Effector memory CD4-positive, alpha-beta T cell (primary cell): ENCODE results near the gene CPSF7.
A peak's percentile ranks its signal among the peaks of the same experiment; 100 is the strongest.
"Not testable (repeated sequence)": the region's sequence is repeated elsewhere in the genome, so short reads cannot be mapped to it uniquely, and the experiment has no call there.

Source experiments
- DNase-seq, 3 donors: peaks; one replicate each; pipeline ENCODE4 v3.0.0-alpha.2; 2020
- H3K27ac ChIP-seq: 2 replicates; pipeline ENCODE4 v1.7.0; 2013; ENCODE audit warnings: mild to moderate bottlenecking, low read length, moderate library complexity; ENCODE audit not compliant: insufficient read depth, poor library complexity, severe bottlenecking
- H3K27me3 ChIP-seq: replicated peaks from 2 replicates; pipeline ENCODE4 v1.7.0; 2013; ENCODE audit warnings: mild to moderate bottlenecking, low read length; ENCODE audit not compliant: insufficient read depth, control insufficient read depth, poor library complexity, severe bottlenecking
- H3K36me3 ChIP-seq: 2 replicates; pipeline ENCODE4 v1.7.0; 2013; ENCODE audit warnings: mild to moderate bottlenecking, low read length, moderate library complexity; ENCODE audit not compliant: control insufficient read depth, insufficient read depth
- H3K4me1 ChIP-seq: 2 replicates; pipeline ENCODE4 v1.7.0; 2013; ENCODE audit warnings: low read length, mild to moderate bottlenecking; ENCODE audit not compliant: control insufficient read depth, insufficient read depth, poor library complexity, severe bottlenecking
- H3K4me3 ChIP-seq: 2 replicates; pipeline ENCODE4 v1.7.0; 2013; ENCODE audit warnings: low read length, low read depth, mild to moderate bottlenecking; ENCODE audit not compliant: insufficient read depth, poor library complexity, severe bottlenecking
- H3K9me3 ChIP-seq: 2 replicates; pipeline ENCODE4 v1.7.0; 2013; ENCODE audit warnings: mild to moderate bottlenecking, low read length, moderate library complexity; ENCODE audit not compliant: control insufficient read depth

The CPSF7 gene

DNA sequence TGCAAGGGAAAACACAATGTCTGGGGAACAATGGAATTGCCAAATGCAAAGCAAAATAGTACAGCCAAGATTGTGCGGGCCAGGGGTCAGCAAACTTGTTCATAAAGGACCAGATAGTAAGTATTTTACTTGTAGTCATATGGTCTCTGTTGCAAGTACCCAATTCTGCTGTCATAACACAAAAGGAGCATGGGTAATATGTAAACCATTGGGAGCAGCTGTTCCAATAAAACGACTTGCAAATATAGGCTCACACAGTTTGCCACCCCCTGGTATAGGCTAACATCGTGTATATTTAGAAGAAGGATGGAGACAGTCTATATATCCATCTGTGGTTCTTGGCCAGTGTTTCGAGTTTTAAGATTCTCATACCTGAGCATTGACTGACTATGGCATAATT is 15.7 kb upstream of the CPSF7 start:
- Histone ChIP-seq H3K9me3 (no peaks in the 10 kb centered on the region), H3K4me3 (no peak overlapping the region), H3K27me3 (no peaks in the 10 kb centered on the region), H3K36me3 (peaks cover 52% of the 10 kb centered on the region), H3K27ac (no peak overlapping the region), H3K4me1 (peaks cover 2% of the 10 kb centered on the region)
- no peak for DNase-seq

DNA sequence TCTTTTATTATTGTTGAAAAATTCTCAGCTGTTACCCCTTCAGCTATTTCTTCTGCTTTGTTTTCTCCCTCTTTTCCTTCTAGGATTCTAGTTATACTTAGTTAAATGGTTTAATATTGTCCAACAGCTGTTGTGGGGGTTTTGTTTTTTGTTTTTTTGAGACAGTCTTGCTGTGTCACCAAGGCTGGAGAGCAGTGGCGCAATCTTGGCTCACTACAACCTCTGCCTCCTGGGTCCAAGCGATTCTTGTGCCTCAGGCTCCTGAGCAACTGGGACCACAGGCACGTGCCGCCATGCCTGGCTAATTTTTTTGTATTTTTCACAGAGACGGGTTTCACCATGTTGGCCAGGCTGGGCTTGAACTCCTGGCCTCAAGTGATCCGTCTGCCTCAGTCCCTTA is 12.8 kb upstream of the CPSF7 start:
- Histone ChIP-seq H3K27me3 (no peaks in the 10 kb centered on the region), H3K4me1 (peaks cover 2% of the 10 kb centered on the region), H3K27ac (no peak overlapping the region), H3K4me3 (no peak overlapping the region), H3K36me3 (peaks cover 59% of the 10 kb centered on the region), H3K9me3 (no peaks in the 10 kb centered on the region)
- no peak for DNase-seq

DNA sequence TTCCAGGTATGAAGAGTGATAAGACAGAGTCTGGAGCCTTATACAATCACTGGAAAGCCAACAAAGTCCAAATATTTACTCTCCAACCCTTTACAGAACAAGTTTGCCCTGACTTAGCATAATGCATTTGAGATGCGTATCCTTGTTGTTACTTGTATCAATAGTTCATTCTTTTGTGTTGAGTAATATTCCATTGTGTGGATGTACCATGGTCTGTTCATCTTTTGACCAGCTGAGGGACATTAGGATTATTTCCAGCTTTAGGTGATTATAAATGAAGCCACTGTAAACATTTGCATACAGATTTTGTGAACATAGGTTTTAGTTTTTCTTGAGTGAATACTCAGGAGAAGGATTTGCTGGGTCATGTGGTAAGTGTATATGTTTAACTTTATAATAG is 9.8 kb upstream of the CPSF7 start:
- H3K36me3 ChIP-seq = peaks cover 50% of the 10 kb centered on the region
- no peaks in the 10 kb centered on the region for H3K27me3 ChIP-seq
- DNase-seq = no peak
- peaks cover 6% of the 10 kb centered on the region for H3K4me1 ChIP-seq
- no peaks in the 10 kb centered on the region for H3K9me3 ChIP-seq
- H3K27ac ChIP-seq = no peak overlapping the region
- H3K4me3 ChIP-seq = no peak overlapping the region

DNA sequence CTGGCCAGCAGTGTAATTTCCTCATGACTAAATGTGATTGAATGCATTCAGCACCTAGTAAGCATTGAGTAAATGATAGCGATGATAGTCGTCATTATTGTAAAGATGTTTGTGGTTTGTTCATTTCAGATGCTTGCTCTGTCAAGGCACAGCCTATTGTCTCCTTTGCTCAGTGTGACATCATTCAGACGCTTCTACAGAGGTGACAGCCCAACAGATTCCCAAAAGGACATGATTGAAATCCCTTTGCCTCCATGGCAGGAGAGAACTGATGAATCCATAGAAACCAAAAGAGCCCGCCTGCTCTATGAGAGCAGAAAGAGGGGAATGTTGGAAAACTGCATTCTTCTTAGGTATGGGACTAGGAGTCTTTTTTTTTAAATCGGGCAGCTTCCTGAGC is 7.7 kb upstream of the CPSF7 start:
- H3K36me3 ChIP-seq = peaks cover 50% of the 10 kb centered on the region
- H3K4me3 ChIP-seq = no peak overlapping the region
- H3K9me3 ChIP-seq = no peaks in the 10 kb centered on the region

DNA sequence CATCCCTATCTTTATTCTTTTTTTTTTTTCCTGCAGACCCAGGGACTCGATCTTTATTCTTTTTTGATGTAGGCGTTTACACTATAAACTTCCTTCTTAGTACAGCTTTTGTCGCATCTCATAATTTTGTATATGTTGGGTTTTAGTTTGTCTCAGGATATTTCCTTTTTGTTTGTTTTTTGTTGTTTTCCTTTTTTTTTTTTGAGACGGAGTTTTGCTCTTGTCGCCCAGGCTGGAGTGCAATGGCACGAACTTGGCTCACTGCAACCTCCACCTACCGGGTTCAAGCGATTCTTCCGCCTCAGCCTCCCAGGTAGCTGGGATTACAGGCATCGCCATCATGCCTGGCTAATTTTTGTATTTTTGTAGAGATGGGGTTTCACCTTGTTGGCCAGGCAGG is 1.1 kb upstream of the CPSF7 start:
- H3K27ac ChIP-seq = peak overlapping the region; percentile 97
- H3K4me1 ChIP-seq = peaks cover 22% of the 10 kb centered on the region
- peak overlapping the region; percentile 74 for H3K4me3 ChIP-seq

More for the DNA sequence above, 7.7 kb upstream of the CPSF7 start:
- no peaks in the 10 kb centered on the region for H3K27me3 ChIP-seq
- DNase-seq = no peak
- peaks cover 6% of the 10 kb centered on the region for H3K4me1 ChIP-seq
- no peak overlapping the region for H3K27ac ChIP-seq

DNA sequence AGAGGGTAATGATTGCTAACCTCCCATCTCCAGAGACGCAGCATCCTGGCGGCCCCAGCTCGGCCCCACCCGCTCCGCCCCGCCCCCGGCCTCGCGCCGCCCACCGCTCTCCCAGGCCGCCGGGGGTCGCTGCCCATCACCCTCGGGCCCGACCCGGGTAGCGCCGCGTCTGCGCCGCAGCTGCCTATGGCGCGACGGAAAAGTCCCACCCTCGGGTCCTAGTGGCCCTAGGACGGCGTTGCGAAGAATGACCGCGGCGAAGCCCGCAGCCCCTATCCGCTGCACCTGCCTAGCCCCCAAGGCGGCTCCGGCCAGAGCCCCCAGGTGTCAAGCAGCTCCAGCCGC is 457 bp downstream of the CPSF7 start:
- Histone ChIP-seq H3K4me3 (peak overlapping the region; percentile 74), H3K4me1 (peaks cover 17% of the 10 kb centered on the region), H3K36me3 (peaks cover 38% of the 10 kb centered on the region), H3K27me3 (no peaks in the 10 kb centered on the region), H3K27ac (peak overlapping the region; percentile 97), H3K9me3 (no peaks in the 10 kb centered on the region)
- peak; percentile 60 to 68 (median 67) for DNase-seq

More for the DNA sequence above, 1.1 kb upstream of the CPSF7 start:
- H3K36me3 ChIP-seq = peaks cover 23% of the 10 kb centered on the region
- not testable (repeated sequence) for H3K9me3 ChIP-seq, H3K27me3 ChIP-seq, DNase-seq

DNA sequence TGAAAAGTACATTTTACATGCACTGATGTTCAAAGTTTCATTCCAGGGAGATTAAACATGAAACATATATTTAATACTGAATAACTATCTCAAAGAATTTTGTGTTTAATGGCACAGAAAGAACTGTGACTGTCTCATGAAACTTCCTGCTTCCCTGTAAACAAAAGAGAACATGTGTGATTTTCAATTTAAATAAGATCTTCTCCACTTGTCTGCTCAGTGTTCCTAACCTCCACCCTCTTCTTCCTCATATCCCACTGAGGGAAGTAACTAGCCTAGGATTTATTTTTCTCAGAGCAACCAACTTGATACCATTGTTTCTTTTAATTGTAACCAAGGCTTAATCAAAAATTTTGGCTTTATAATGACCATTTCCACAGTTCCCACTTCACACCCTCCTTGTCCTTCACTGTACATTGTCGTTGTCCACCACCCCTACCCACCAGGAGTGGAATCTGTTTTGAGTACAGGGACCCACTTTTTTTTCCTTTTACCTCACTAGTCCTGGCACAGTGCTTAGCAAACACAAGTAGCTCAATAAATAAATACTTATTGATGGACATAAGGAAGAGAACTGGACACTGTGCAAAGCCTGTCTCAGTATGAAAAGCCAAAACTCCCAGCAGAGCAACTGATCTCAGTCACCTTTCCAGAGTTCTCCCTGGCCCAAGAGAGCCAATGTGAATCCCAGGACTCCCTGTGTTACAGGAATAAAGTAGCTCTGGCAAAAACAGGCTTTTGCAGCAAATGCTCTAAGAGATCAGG is 4.2 kb downstream of the CPSF7 start:
- H3K36me3 ChIP-seq = peaks cover 64% of the 10 kb centered on the region
- no peak overlapping the region for H3K27ac ChIP-seq
- DNase-seq = no peak
- peaks cover 17% of the 10 kb centered on the region for H3K4me1 ChIP-seq
- no peaks in the 10 kb centered on the region for H3K27me3 ChIP-seq
- no peak overlapping the region for H3K4me3 ChIP-seq
- no peaks in the 10 kb centered on the region for H3K9me3 ChIP-seq

DNA sequence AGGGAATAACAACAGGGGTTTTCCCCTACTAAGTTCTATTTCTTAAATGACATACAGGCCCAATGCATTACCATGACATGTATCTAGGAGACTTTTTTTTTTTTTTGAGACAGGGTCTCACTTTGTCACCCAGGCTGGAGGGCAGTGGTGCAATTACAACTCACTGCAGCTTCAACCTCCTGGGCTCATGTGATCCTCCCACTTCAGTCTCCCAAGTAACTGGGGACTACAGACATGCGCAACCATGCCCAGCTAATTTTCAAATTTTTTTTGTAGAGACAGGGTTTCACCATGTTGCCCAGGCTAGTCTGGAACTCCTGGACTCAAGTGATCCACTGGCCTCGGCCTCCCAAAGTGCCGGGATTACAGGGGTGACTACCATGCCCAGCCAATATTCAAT is 7.5 kb downstream of the CPSF7 start:
- no peak overlapping the region for H3K4me3 ChIP-seq
- no peak for DNase-seq
- no peak overlapping the region for H3K27ac ChIP-seq
- H3K9me3 ChIP-seq = no peaks in the 10 kb centered on the region
- no peaks in the 10 kb centered on the region for H3K27me3 ChIP-seq
- H3K36me3 ChIP-seq = peaks cover 77% of the 10 kb centered on the region
- H3K4me1 ChIP-seq = no peaks in the 10 kb centered on the region

DNA sequence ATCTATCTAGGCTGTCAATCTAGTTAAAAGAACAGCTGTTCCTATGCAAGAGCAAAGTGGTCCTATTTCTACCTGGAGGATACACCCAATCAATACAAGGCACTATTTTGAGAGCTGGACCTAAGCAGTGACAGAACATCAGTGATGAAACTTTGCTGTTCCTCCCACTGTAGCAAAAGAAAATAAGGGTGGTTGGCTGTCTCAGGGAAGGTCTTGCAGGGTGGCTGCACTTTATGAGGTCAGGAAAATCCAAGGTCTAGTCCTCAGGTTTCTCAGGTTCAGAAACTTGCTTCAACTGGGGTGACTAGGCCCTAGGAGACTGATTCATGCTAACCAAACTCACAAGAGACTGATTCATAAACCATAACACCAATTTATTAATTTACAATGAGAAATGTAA is 11.6 kb downstream of the CPSF7 start:
- Histone ChIP-seq H3K27me3 (no peaks in the 10 kb centered on the region), H3K36me3 (peaks cover 82% of the 10 kb centered on the region), H3K27ac (no peak overlapping the region), H3K9me3 (no peaks in the 10 kb centered on the region), H3K4me3 (no peak overlapping the region), H3K4me1 (no peaks in the 10 kb centered on the region)
- DNase-seq = no peak

DNA sequence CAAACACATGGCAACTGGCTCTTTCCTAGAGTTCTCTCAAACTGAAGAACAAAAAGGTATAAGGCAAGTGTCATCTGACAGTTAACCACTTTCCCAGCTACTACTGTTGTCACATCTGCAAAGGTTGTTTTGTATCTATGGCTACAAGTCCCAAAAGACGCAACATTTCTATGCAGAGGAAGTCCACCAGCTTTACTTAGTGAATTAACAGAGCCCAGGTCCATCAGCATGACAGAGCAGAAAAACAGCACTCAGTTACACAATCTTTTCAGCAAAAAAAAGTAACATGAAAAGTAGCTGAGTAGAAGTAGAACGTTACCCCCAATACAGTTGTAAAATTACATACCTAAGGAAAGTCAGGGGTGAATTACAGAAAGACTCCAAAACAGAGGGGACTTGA is 12.1 kb downstream of the CPSF7 start:
- no peak overlapping the region for H3K4me3 ChIP-seq
- H3K36me3 ChIP-seq = peaks cover 84% of the 10 kb centered on the region
- H3K27ac ChIP-seq = no peak overlapping the region
- no peaks in the 10 kb centered on the region for H3K4me1 ChIP-seq
- no peaks in the 10 kb centered on the region for H3K9me3 ChIP-seq
- no peaks in the 10 kb centered on the region for H3K27me3 ChIP-seq
- no peak for DNase-seq
